Activated CD4-positive, alpha-beta T cell treated with anti-CD3 and anti-CD28 coated beads, Interleukin-2, Interleukin-4, amounts not matched to agents 100 ng/mL and 50 ng/mL, durations not matched to agents 16 hours and 8 hours (primary cell): ENCODE results near the gene GNAI2.
A peak's percentile ranks its signal among the peaks of the same experiment; 100 is the strongest.
"Not testable (repeated sequence)": the region's sequence is repeated elsewhere in the genome, so short reads cannot be mapped to it uniquely, and the experiment has no call there.

Source experiments
- DNase-seq: peaks from one replicate; pipeline ENCODE4 v3.0.0-alpha.2; 2020; ENCODE audit warnings: low spot score

Gene GNAI2

GRCh38 chr3:50226888-50227389 lies 9.1 kb upstream of the GNAI2 start:
- DNase-seq: peak; percentile 48

GRCh38 chr3:50227390-50228183 lies 8.4 kb upstream of the GNAI2 start:
- DNase-seq: peak; percentile 94

- DNase-seq: not testable (repeated sequence)
Observed at GRCh38 chr3:50228184-50228763, 7.7 kb upstream of the GNAI2 start.

- DNase-seq: no peak
Observed at GRCh38 chr3:50229490-50229889, 6.5 kb upstream of the GNAI2 start.

- DNase-seq: no peak
Observed at GRCh38 chr3:50230104-50230793, 5.8 kb upstream of the GNAI2 start.

GRCh38 chr3:50230794-50231125 lies 5.2 kb upstream of the GNAI2 start:
- DNase-seq: no peak

GRCh38 chr3:50231581-50231980 lies 4.4 kb upstream of the GNAI2 start:
- no peak for DNase-seq

GRCh38 chr3:50232303-50232702 lies 3.7 kb upstream of the GNAI2 start:
- DNase-seq: no peak

GRCh38 chr3:50233176-50233575 lies 2.8 kb upstream of the GNAI2 start:
- DNase-seq: no peak

GRCh38 chr3:50236484-50237132 lies 604 bp downstream of the GNAI2 start:
- no peak for DNase-seq

GRCh38 chr3:50237133-50237651 lies 1.2 kb downstream of the GNAI2 start:
- DNase-seq: peak; percentile 41

GRCh38 chr3:50237754-50238548 lies 1.9 kb downstream of the GNAI2 start:
- peak; percentile 92 for DNase-seq

- DNase-seq: peak; percentile 32
Observed at GRCh38 chr3:50238549-50239026, 2.6 kb downstream of the GNAI2 start.

GRCh38 chr3:50239649-50240048 lies 3.6 kb downstream of the GNAI2 start:
- no peak for DNase-seq

GRCh38 chr3:50241163-50241562 lies 5.2 kb downstream of the GNAI2 start:
- DNase-seq: no peak

GRCh38 chr3:50241713-50242380 lies 5.8 kb downstream of the GNAI2 start:
- DNase-seq: no peak

GRCh38 chr3:50242381-50242770 lies 6.4 kb downstream of the GNAI2 start:
- DNase-seq: peak; percentile 47

- DNase-seq: peak; percentile 45
Observed at GRCh38 chr3:50242851-50243542, 7.0 kb downstream of the GNAI2 start.

GRCh38 chr3:50243543-50243895 lies 7.5 kb downstream of the GNAI2 start:
- no peak for DNase-seq

- not testable (repeated sequence) for DNase-seq
Observed at GRCh38 chr3:50244813-50245212, 8.8 kb downstream of the GNAI2 start.
